ENCODE results near the gene PAX7.

The PAX7 gene

DNA sequence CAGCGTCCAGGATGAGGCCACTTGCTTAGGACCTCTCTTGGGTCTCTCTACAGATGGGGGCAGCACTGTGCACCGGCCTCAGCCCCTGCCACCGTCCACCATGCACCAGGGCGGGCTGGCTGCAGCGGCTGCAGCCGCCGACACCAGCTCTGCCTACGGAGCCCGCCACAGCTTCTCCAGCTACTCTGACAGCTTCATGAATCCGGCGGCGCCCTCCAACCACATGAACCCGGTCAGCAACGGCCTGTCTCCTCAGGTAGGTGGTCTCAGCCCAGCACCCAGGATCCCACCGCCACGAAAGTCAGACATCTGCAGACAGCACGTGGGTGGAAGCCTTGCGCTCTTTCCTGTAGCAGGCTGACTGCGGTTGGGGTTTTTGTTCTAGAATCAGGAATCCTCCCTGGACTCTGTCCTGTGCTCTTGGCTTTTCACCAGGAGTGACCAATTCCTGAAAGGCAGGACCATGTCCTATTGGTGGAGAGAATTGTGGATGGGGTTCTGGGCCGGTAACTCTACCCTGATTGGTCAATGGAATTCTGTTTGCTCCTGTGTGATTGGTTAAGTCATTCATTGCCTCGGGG lies 72.5 kb downstream of the PAX7 start:
- DNase-seq (ENCODE audit: low read depth) = peak; percentile 5

- DNase-seq (ENCODE audit: low read depth) = no peak
Observed at GRCh38 chr1:18705811-18706210, 75.2 kb downstream of the PAX7 start.

DNA sequence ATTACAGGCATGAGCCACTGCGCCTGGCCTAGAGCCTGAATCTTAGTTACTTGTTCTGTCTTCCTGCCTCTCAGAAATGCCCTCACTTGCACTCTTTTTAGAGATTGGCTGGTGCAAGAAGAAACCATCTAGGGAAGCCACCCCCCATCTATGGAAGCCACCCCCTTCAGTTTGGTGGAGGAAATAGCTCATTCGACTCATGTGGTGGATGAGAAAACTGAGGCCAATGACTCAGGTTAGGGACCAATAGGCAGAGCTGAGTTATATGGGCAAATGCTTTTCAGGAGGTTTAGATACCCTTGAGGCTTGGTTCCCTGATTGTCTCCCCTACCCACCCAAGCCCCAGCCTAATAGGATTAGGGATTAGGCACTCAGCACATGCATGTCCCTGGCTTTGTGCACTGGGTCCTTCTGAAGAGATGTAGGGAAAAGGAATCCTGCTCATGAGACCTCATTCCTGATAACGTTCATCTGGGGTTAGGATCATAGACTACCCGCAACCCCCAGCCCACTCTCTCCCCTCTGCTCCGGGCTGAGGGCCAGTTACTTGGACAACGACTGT lies 77.1 kb downstream of the PAX7 start:
- no peak for DNase-seq (ENCODE audit: low read depth)

GRCh38 chr1:18710002-18710401 lies 79.4 kb downstream of the PAX7 start:
- no peak for DNase-seq (ENCODE audit: low read depth)

GRCh38 chr1:18711003-18711402 lies 80.4 kb downstream of the PAX7 start:
- DNase-seq (ENCODE audit: low read depth) = no peak

GRCh38 chr1:18711536-18712251 lies 81.0 kb downstream of the PAX7 start:
- DNase-seq (ENCODE audit: low read depth) = no peak

GRCh38 chr1:18712252-18712600 lies 81.6 kb downstream of the PAX7 start:
- DNase-seq (ENCODE audit: low read depth) = no peak

DNA sequence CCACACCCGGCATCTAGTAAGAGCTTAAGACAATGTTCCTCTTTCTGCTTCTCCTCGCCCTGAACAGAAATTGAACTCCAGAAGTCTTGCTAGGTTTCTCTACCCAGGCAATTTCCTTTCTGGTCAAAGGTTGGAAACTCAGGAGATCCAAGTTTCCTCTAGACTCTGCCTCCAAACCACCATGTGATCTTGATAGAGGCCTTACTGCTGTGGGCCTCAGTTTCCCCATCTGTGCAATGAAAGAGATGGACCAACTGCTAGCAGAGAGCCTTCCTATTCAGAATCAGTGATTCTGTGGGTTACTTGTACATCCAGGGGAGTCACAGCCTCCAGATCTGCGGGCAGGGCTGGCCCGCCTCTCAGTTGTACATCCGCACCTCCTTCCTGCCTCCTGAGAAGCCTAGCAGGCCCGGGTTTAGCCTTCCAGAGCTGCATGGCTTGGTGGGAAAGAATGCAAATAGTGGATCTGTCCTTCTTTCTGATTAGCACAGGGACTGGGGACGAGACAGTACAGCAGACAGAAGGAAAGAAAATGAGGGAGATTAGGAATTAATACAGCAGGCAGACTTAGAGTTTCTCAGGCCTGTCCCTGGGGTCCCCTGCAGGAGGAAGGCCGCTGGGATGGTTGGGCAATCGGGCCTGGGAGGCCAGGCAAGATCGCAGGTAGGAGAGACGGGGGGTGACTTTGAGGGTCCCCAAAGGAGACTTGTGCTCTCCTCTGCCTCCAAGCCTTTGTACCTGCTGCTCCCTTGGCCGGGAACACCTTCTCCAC lies 83.9 kb downstream of the PAX7 start:
- DNase-seq (ENCODE audit: low read depth) = no peak

DNA sequence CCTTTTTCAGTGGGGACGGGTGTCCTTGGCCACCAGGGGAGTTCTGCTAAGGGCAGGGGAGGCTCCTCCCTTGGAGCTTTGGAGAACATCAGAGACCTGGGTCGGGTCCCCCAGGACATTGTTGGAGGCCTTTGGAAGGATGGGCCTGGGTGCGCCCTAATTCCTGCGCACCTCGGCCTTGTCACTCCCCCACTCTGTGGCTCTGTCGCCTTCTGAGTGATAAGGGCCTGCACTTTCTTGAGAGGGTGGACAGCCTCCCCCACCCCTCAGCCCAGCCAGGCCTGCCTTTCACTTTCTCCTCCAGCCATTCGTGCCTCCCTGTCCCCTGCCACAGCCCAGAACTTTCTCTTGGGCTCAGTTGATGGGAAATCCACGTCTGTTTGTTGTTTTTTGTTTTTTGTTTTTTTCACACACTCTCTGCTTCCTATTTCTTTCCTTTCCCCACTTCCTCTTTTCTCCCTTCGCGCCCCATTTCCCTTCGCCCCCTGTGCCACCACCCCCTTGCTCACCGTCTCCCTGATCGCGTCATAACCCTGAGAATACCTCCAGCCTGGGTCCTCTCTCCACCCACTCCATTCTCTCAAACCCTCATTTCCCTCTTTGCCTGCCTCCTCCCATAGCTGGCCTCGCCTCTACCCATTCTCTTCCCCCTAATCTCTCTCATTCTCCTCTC lies 85.6 kb downstream of the PAX7 start:
- DNase-seq (ENCODE audit: low read depth) = no peak

DNA sequence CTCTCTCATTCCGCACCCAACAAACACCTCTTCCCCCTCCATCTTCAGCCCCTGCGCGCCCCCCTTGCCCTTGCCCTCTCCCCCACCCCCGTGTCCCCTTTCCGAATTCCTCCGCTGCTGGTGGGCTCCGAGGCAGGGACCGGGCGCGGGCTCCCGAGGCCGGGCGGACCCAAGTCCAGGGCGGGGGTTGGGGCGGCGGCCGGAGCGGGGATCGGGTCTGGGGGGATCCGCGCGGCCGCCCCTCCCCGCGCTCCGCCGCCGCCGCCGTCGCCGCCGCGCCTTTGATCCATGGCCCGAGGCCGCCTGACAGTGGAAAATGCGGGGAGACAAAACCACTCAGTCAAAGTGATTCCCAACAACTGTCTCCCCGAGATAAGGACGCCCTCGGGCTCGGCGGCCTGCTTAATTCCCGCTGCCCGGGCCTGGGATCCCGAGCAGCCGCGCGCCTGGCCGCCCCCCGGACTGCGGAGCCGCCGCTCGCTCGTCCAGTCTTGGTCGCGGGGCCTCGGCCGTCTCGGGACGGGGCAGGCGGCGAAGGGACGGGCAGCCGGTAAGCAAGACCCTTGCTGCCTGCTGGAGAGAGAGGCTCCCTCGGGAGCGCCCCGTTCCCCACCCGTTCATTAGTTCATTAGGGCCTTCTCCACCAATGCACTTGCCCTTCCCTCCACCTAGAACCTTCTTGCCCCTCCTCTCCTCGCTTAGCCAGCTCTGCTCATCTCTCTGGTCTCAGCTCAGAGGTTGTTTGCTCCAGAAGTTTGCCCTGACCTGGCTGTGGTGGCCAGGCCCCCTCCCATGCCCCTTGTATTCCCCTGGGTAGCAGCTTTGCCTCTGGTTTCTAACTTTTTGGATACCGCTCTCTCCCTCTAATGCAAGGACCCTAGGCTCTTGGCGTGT lies 86.4 kb downstream of the PAX7 start:
- no peak for DNase-seq (ENCODE audit: low read depth)

DNA sequence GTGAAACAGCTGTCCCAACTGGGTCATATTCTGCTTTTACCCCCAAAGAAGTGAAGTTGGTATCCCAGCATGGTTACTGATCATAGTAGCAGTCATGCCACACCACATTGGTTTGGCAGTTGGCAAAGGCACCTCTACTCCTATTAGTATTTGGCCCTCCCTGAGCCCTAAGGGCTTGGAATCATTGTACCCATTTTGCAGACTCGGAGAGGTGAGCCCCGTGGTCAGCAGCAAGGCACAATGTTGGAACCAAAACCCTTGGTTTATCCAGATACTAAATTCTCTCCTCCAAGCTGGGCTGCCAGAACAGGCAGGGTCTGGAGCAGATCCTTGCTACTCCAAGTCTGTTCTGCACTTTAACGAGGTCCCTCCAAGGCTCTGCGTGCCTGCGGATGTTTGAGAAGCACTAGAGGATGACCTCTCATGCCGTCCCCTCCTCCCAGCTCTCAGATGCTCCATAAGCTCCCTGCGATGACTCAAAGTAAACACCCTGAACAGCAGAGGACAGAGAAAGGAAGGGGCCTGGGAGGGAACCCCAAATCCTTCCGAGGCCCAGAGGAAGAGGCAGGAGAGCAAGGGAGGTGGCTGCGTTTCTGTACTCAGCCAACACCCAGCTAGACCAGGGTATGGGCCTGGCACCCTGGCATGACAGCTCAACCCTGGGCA lies 89.3 kb downstream of the PAX7 start:
- DNase-seq (ENCODE audit: low read depth) = peak; percentile 20

- DNase-seq (ENCODE audit: low read depth) = no peak
Observed at GRCh38 chr1:18721041-18721440, 90.4 kb downstream of the PAX7 start.

GRCh38 chr1:18721776-18722175 lies 91.1 kb downstream of the PAX7 start:
- DNase-seq (ENCODE audit: low read depth) = no peak

GRCh38 chr1:18722270-18722669 lies 91.6 kb downstream of the PAX7 start:
- no peak for DNase-seq (ENCODE audit: low read depth)

DNA sequence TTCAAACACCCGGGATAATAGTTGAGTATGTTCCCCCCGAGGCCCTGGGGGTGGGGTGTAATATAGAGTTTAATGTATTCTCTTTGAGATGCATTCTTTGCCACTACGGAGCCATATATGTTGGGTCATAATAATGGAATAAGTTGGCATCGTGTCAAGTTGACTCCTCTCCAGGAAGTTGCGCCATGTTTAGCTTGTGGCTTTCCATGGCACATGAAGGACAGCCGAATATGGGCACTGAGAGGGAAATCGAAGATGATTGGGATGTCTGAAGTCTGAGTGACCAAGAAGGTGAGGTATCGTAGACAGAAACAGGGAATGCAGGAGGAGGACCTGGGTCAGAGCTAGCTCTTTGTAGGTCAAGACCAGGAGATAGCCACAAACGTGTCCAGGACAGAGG lies 92.6 kb downstream of the PAX7 start:
- DNase-seq (ENCODE audit: low read depth) = no peak

GRCh38 chr1:18723701-18724411 lies 93.2 kb downstream of the PAX7 start:
- no peak for DNase-seq (ENCODE audit: low read depth)

GRCh38 chr1:18724801-18725200 lies 94.2 kb downstream of the PAX7 start:
- no peak for DNase-seq (ENCODE audit: low read depth)

DNA sequence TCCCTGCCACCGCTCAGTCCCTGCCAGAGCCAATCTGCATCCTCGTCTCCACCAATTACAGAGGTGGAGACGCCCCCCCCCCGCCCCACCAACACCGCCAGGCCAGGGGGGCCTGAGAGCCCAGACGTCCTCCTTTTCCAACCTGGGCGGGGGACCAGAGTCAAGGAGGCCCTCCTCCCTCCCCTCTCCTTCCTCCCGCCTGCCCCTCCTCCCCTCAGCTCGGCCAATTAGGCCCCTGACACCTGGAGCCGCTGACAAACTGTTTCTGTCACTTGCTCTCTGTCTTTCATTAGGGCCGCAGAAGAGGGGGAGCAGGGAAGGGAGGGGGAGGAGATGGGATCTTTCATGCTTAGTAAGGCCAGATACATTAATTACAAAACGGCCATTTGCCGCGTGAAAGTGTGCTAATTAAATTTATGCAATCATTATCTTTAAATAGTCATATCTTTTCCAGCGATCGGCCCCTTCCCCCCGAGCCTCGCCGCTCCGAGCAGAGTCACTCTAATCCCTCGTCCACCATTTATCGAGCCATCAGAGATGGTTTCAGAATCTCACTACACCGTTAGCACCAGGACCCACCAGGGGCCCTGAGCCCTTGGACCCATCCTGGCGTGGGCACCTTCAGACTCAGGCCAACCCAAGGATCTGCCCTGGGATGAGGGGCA lies 94.7 kb downstream of the PAX7 start:
- no peak for DNase-seq (ENCODE audit: low read depth)

DNA sequence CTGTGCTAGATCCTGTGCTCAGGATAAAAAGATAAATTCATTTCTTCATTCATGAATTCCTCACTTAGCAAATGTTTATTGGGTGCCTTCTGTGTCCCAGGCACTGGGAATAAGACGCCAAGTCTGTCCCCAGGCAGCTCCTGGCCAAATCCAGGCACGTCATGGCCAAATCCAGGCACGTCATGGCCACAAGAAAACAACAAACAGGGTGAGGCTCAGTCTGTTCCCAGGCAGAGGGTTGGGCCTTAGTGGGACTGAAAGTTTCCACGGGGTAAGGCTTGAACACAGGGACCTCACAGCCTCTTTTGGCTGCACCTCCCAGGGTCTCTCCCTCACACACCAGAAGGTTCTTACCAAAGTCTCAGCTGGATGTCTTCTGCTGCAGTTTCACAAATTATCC lies 95.7 kb downstream of the PAX7 start:
- DNase-seq (ENCODE audit: low read depth) = no peak

GRCh38 chr1:18727956-18728355 lies 97.3 kb downstream of the PAX7 start:
- DNase-seq (ENCODE audit: low read depth) = no peak
